GM12875 (cell line): Measurements from ENCODE around the gene CLCA1.

Experiments
- H3K4me3 ChIP-seq: one replicate; pipeline ENCODE4 v1.5.1; 2011; ENCODE audit warnings: low read depth, low read length, control low read depth
- TF ChIP-seq, protein P1 (sequence below): IDR thresholded peaks from 2 replicates; pipeline ENCODE4 v1.5.1; 2011; ENCODE audit warnings: low read depth, mild to moderate bottlenecking, control low read depth, inconsistent platforms, low read length, moderate library complexity, borderline replicate concordance; ENCODE audit not compliant: insufficient read depth

CLCA1 gene

DNA sequence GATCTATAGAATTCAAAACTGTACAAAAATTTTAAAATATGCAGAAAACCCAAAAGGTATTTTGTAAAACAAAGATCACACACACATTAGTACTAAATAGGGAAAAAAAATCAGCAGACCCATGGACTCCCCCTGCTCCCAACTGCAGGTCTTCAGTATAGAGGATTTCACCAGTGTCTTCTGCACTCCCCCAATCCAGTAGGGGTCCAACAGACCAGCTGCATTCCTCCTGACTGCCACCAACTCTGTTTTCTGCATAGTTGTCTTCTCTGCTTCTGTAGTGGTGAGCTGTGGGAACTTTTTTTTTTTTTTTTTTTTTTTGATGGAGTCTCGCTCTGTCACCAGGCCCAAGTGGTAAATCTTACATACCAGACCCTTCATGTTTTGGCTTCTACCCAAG is 22.8 kb upstream of the CLCA1 start:
- H3K4me3 ChIP-seq = no peak overlapping the region
- TF ChIP-seq, protein P1, sequence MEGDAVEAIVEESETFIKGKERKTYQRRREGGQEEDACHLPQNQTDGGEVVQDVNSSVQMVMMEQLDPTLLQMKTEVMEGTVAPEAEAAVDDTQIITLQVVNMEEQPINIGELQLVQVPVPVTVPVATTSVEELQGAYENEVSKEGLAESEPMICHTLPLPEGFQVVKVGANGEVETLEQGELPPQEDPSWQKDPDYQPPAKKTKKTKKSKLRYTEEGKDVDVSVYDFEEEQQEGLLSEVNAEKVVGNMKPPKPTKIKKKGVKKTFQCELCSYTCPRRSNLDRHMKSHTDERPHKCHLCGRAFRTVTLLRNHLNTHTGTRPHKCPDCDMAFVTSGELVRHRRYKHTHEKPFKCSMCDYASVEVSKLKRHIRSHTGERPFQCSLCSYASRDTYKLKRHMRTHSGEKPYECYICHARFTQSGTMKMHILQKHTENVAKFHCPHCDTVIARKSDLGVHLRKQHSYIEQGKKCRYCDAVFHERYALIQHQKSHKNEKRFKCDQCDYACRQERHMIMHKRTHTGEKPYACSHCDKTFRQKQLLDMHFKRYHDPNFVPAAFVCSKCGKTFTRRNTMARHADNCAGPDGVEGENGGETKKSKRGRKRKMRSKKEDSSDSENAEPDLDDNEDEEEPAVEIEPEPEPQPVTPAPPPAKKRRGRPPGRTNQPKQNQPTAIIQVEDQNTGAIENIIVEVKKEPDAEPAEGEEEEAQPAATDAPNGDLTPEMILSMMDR = no peak

DNA sequence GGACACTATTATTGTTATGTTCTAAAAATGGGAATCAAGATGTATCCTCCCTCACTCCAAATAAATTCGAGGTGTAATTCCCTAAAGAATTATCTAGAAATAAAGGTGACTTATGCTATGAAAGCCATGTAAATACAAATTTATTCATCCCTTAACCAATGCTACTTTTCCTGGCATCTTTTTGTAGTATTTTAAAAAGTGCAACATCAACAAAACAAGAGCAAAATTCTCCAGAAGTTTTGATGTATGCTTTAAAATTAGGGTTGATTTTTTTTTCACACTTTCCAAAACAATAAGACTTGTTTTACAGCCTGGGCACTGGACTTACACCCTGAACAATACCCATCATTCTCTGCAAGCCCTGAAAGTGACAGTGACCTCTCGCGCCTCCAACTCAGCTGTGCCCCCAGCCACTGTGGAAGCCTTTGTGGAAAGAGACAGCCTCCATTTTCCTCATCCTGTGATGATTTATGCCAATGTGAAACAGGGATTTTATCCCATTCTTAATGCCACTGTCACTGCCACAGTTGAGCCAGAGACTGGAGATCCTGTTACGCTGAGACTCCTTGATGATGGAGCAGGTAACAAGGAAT is 21.4 kb upstream of the CLCA1 start:
- TF ChIP-seq, protein P1 = no peak
- no peak overlapping the region for H3K4me3 ChIP-seq

DNA sequence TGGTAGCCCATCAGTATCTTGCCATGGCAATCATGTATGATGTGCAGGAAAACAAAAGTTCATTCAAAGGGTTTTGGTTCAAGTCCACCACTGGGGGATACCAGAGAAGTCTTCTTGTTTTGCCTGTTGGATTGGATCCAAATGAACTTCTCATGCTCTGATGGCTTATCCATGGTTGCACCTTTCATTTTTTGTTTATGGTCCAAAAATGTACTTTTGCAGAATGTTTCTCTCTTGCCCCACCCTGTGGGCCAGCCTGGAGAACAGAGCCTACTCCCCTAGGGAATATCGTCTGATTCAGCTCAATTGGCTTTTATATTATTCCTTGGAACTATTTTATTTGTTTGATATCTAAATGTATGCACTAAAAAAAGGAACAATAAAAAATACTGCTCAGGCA is 20.1 kb upstream of the CLCA1 start:
- TF ChIP-seq, protein P1 = no peak
- H3K4me3 ChIP-seq = no peak overlapping the region

DNA sequence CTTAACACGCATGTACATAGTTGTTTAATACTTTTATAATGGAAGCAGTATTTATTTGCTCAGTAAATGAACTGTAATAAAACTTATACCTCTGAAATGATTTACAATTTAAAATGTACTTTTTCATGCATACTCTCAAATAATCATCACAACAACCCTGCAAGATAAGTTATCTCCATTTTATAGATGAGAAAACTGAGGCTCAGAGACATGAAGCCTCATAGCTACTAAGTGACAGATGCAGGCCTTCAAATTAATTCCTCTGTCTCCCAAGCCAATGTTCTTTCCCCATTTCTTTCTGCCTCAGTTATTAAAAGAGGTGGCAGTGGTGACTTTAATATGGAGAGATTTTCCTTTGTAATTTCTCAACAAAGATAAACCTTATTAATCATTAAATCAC is 19.6 kb upstream of the CLCA1 start:
- H3K4me3 ChIP-seq = no peak overlapping the region
- TF ChIP-seq, protein P1 = no peak

DNA sequence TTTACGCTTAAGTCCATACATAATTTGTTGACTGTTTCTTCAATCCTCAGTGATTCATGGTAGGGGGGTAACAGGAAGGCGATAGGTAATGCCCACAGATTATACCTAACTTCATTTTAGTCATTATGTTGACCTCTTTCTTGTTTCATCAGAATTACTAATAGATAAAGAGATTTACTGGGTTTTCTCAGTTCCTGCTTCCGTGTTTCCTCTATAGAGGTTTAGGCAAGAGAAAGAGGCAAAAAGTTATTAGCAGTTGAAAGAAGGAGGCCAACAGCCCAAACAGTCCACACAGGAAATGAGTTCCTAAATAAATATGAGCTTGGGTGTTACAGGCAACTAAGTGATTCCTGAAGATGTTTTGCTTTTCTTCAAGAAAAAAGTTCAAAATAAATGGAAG is 17.9 kb upstream of the CLCA1 start:
- no peak overlapping the region for H3K4me3 ChIP-seq
- TF ChIP-seq, protein P1 = no peak

DNA sequence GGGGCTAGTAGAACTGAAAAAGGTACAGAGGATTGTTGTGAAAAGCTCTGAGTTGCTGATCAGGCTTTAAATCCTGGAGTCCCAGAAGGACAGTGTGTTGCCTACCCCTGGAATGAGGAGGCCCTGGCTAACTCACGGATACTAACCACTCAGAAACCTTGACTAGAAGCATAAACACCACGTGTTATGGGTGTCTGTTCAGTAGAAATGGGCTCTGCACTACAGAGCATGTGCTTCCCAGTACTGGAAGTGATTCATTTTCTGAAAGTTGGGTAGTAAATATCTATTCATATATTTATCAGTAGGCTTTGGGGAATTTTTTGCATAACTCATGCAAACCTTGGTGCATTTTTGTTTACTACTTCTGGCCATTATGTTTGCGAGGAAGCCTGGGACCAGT is 15.1 kb upstream of the CLCA1 start:
- H3K4me3 ChIP-seq = no peak overlapping the region
- TF ChIP-seq, protein P1 = no peak

DNA sequence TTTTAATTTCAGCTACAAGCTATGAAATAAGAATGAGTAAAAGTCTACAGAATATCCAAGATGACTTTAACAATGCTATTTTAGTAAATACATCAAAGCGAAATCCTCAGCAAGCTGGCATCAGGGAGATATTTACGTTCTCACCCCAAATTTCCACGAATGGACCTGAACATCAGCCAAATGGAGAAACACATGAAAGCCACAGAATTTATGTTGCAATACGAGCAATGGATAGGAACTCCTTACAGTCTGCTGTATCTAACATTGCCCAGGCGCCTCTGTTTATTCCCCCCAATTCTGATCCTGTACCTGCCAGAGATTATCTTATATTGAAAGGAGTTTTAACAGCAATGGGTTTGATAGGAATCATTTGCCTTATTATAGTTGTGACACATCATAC is 13.7 kb upstream of the CLCA1 start:
- H3K4me3 ChIP-seq = no peak overlapping the region
- TF ChIP-seq, protein P1 = no peak
